ENCODE data around the gene CNKSR3.

Gene CNKSR3

DNA sequence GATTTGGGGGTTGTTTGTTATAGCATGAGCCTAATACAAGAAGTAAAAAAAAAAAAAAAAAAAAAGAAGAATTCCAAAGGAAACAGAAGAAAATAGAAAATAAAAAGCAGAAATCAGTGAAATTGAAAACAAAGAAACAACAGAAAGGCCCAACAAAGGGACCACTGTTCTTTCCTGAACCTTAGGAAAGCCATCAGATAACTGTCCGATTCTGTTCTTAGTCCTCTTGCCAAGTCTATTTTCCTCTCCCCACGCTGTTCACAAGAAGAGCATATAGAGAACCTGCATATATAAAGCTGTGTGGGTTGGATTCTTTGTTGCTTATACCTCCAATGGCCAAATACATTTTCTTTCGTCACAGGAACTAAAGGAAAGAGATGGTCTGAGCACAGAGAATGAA, 115.9 kb downstream of the CNKSR3 start:
- TF ChIP-seq YY1 (IDR thresholded peaks at IDR 0.05; ENCODE audit: low read depth) (no peak), RAD21 (IDR thresholded peaks at IDR 0.05; ENCODE audit: low read depth) (no peak), EGR1 (IDR thresholded peaks at IDR 0.05) (no peak), EP300 (IDR thresholded peaks at IDR 0.05; ENCODE audit: borderline replicate concordance) (no peak), CEBPB (IDR thresholded peaks at IDR 0.05) (no peak), TEAD4 (IDR thresholded peaks at IDR 0.05) (no peak), ZBTB7A (IDR thresholded peaks at IDR 0.05; ENCODE audit: low read depth) (no peak), NFIC (IDR thresholded peaks at IDR 0.05) (no peak), TCF12 (IDR thresholded peaks at IDR 0.05; ENCODE audit: low read depth) (no peak), CREB1 (IDR thresholded peaks at IDR 0.05; ENCODE audit: low read depth) (no peak), FOXM1 (IDR thresholded peaks at IDR 0.05; ENCODE audit: borderline replicate concordance, low read depth) (no peak), TAF1 (IDR thresholded peaks at IDR 0.05; ENCODE audit: low read depth) (no peak)
- TF ChIP-seq, protein P1, sequence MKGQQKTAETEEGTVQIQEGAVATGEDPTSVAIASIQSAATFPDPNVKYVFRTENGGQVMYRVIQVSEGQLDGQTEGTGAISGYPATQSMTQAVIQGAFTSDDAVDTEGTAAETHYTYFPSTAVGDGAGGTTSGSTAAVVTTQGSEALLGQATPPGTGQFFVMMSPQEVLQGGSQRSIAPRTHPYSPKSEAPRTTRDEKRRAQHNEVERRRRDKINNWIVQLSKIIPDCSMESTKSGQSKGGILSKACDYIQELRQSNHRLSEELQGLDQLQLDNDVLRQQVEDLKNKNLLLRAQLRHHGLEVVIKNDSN (IDR thresholded peaks at IDR 0.05), result no peak
- TF ChIP-seq, protein P2, sequence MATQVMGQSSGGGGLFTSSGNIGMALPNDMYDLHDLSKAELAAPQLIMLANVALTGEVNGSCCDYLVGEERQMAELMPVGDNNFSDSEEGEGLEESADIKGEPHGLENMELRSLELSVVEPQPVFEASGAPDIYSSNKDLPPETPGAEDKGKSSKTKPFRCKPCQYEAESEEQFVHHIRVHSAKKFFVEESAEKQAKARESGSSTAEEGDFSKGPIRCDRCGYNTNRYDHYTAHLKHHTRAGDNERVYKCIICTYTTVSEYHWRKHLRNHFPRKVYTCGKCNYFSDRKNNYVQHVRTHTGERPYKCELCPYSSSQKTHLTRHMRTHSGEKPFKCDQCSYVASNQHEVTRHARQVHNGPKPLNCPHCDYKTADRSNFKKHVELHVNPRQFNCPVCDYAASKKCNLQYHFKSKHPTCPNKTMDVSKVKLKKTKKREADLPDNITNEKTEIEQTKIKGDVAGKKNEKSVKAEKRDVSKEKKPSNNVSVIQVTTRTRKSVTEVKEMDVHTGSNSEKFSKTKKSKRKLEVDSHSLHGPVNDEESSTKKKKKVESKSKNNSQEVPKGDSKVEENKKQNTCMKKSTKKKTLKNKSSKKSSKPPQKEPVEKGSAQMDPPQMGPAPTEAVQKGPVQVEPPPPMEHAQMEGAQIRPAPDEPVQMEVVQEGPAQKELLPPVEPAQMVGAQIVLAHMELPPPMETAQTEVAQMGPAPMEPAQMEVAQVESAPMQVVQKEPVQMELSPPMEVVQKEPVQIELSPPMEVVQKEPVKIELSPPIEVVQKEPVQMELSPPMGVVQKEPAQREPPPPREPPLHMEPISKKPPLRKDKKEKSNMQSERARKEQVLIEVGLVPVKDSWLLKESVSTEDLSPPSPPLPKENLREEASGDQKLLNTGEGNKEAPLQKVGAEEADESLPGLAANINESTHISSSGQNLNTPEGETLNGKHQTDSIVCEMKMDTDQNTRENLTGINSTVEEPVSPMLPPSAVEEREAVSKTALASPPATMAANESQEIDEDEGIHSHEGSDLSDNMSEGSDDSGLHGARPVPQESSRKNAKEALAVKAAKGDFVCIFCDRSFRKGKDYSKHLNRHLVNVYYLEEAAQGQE (IDR thresholded peaks at IDR 0.05; ENCODE audit: low read depth), result no peak
- TF ChIP-seq, protein P3, sequence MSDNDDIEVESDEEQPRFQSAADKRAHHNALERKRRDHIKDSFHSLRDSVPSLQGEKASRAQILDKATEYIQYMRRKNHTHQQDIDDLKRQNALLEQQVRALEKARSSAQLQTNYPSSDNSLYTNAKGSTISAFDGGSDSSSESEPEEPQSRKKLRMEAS (IDR thresholded peaks at IDR 0.05), result no peak

DNA sequence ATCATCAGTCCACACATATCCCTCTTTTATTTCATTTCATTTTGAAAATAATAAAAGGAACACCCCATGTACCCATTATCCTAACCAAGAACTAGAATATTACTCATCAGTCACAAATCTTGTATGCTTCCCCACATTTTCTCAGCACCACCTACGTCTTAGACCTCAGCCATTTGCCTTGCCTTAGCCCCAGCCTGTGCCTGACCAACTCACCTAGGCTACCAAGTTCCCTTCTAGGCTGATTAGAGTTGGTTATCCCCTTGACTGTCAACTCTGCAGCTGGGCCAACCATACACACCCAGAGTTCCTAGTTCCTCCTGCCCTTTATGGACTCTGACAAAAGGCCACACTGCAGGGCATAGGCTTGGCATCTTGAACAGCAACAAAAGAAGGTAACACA, 120.5 kb downstream of the CNKSR3 start:
- TF ChIP-seq FOXM1 (IDR thresholded peaks at IDR 0.05; ENCODE audit: borderline replicate concordance, low read depth) (no peak), EP300 (IDR thresholded peaks at IDR 0.05; ENCODE audit: borderline replicate concordance) (no peak), CREB1 (IDR thresholded peaks at IDR 0.05; ENCODE audit: low read depth) (no peak), YY1 (IDR thresholded peaks at IDR 0.05; ENCODE audit: low read depth) (no peak), CEBPB (IDR thresholded peaks at IDR 0.05) (no peak), RAD21 (IDR thresholded peaks at IDR 0.05; ENCODE audit: low read depth) (no peak), ZBTB7A (IDR thresholded peaks at IDR 0.05; ENCODE audit: low read depth) (no peak), NFIC (IDR thresholded peaks at IDR 0.05) (no peak), TCF12 (IDR thresholded peaks at IDR 0.05; ENCODE audit: low read depth) (no peak), EGR1 (IDR thresholded peaks at IDR 0.05) (no peak), TEAD4 (IDR thresholded peaks at IDR 0.05) (no peak), TAF1 (IDR thresholded peaks at IDR 0.05; ENCODE audit: low read depth) (no peak)
- TF ChIP-seq, protein P2 (IDR thresholded peaks at IDR 0.05; ENCODE audit: low read depth), result no peak

DNA sequence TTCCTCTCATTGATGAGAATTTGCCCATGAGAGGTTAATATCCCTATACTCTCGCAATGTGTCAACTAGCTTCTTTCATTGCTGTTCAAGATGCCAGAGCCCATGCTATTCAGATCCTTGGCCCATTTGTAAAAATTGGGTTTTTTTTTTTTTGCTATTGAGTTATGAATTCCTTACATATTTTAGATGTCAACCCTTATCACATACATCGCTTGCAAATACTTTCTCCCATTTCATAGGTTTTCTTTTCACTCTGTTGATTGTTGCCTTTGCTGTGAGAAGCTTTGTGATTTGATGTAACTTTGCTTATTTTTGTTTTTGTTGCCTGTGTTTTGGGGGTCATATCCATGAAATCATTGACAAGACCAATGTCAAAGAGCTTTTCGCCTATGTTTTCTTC, 121.7 kb downstream of the CNKSR3 start:
- no peak for TF ChIP-seq EGR1 (IDR thresholded peaks at IDR 0.05)
- TF ChIP-seq EP300 (IDR thresholded peaks at IDR 0.05; ENCODE audit: borderline replicate concordance), result no peak
- TF ChIP-seq TCF12 (IDR thresholded peaks at IDR 0.05; ENCODE audit: low read depth), result no peak
- TF ChIP-seq RAD21 (IDR thresholded peaks at IDR 0.05; ENCODE audit: low read depth), result no peak
- TF ChIP-seq NFIC (IDR thresholded peaks at IDR 0.05), result no peak
- TF ChIP-seq, protein P2 (IDR thresholded peaks at IDR 0.05; ENCODE audit: low read depth), result no peak
- TF ChIP-seq ZBTB7A (IDR thresholded peaks at IDR 0.05; ENCODE audit: low read depth), result no peak

DNA sequence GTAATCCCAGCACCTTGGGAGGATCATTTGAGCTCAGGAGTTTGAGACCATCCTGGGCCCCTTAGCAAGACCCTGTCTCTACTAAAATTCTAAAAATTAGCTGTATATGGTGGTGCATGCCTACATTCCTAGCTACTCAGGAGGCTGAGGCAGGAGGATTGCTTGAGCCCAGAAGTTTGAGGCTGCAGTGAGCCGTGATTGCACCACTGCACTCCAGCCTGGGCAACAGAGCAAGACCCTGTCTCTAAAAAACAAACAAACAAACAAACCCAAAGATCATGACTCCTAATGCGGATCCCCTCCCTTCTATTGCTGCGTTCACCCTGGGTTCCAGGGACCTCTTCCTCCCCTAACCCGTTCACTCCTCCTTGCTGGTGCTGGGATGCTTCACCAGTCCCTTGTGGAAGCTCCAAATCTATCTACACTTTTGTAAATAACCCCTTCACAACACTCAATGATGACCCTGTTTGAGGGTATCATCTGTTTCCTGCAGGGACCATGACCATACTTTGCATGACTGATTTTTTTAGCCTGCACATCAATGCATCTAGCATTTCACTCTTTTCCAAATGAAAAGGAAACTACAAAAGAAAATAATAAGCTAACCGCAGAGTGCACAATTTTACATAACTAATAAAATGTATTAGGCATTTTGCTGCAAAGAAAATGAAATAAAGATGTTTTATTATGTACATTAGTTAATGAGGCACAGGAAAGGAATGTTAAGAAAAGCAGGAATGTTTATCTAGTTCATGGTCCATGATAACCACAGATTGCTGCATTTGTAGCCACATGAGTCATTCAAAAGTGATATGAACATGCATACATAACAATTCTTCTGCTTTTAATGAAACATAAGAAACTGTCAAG, 123.4 kb downstream of the CNKSR3 start:
- TF ChIP-seq TAF1 (IDR thresholded peaks at IDR 0.05; ENCODE audit: low read depth), result no peak
- TF ChIP-seq, protein P3 (IDR thresholded peaks at IDR 0.05), result no peak
- peak; percentile 57; the same call in 1 of the 2 replicates for TF ChIP-seq TEAD4 (IDR thresholded peaks at IDR 0.05)
- TF ChIP-seq TCF12 (IDR thresholded peaks at IDR 0.05; ENCODE audit: low read depth), result no peak
- no peak for TF ChIP-seq CEBPB (IDR thresholded peaks at IDR 0.05)
- TF ChIP-seq YY1 (IDR thresholded peaks at IDR 0.05; ENCODE audit: low read depth), result no peak
- no peak for TF ChIP-seq RAD21 (IDR thresholded peaks at IDR 0.05; ENCODE audit: low read depth)
- TF ChIP-seq EGR1 (IDR thresholded peaks at IDR 0.05), result no peak
- no peak for TF ChIP-seq FOXM1 (IDR thresholded peaks at IDR 0.05; ENCODE audit: borderline replicate concordance, low read depth)
